ENCODE data around the gene KRTAP17-1. TPM values are rescaled to one million over a fixed set of nuclear protein-coding genes. Genes with fewer than 3 reads are reported as not detected.

The KRTAP17-1 gene
- total RNA-seq, 4 donors from 2014 or later, result not detected

DNA sequence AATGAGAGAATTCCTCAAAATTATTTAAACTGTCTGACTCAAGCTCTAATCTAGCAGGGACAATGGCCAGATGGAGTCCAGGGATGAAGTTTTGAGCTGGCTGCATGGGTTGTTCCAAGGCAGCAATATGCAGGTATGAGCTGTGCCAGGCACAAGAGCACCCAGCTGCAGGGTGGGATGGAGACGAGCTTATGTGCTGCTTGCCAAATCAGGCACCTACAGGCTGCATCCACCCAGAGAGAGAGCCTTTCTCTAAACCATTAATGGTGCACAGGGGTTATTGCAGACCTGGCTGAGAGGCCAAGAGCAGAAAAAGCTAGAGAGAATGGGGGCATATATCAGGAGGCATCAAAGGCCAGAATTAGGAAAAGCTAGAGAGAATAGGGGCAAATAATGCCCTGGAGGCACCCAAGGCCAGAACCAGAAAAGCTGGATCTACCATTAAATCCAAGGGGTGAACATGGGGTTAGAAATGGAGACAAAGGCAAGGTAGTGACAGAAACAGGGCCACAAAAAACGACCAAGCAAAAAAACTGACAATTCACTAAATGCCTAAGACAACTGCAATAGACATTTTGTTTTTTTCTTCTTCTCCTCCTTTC, 24.2 kb upstream of the KRTAP17-1 start:
- intact Hi-C loops (cut with DNase I), result no loop called here
- Histone ChIP-seq H3K4me1 (peaks cover 0 to 5% (median 0%) of the 10 kb centered on the region in 4 donors), H3K27me3 (no peaks in the 10 kb centered on the region), H3K9me3 (peaks cover 0 to 4% (median 0%) of the 10 kb centered on the region in 4 donors), H3K4me3 (no peak overlapping the region), H3K36me3 (no peaks in the 10 kb centered on the region), H3K27ac (replicated peaks in 1 of 4) (no peak overlapping the region)
- peak; percentile 55 for DNase-seq (ENCODE audit: extremely low spot score)
- TF ChIP-seq POLR2A (IDR thresholded peaks at IDR 0.05; ENCODE audit: low read depth), result no peak
- no peak for TF ChIP-seq EP300 (IDR thresholded peaks at IDR 0.05)
- TF ChIP-seq POLR2AphosphoS5 (IDR thresholded peaks at IDR 0.05), result no peak
- WGBS, result 68% methylated on average over 2 of the region's 2 CpGs

GRCh38 chr17:41338961-41339485, 23.5 kb upstream of the KRTAP17-1 start:
- intact Hi-C loops (cut with DNase I), result no loop called here
- H3K9me3 ChIP-seq, result peaks cover 0 to 4% (median 0%) of the 10 kb centered on the region in 4 donors
- DNase-seq (ENCODE audit: extremely low spot score), result peak; percentile 84
- H3K4me3 ChIP-seq, result no peak overlapping the region
- H3K27ac ChIP-seq (replicated peaks in 1 of 4), result no peak overlapping the region
- no peak for TF ChIP-seq POLR2A (IDR thresholded peaks at IDR 0.05; ENCODE audit: low read depth)
- TF ChIP-seq, protein P1, sequence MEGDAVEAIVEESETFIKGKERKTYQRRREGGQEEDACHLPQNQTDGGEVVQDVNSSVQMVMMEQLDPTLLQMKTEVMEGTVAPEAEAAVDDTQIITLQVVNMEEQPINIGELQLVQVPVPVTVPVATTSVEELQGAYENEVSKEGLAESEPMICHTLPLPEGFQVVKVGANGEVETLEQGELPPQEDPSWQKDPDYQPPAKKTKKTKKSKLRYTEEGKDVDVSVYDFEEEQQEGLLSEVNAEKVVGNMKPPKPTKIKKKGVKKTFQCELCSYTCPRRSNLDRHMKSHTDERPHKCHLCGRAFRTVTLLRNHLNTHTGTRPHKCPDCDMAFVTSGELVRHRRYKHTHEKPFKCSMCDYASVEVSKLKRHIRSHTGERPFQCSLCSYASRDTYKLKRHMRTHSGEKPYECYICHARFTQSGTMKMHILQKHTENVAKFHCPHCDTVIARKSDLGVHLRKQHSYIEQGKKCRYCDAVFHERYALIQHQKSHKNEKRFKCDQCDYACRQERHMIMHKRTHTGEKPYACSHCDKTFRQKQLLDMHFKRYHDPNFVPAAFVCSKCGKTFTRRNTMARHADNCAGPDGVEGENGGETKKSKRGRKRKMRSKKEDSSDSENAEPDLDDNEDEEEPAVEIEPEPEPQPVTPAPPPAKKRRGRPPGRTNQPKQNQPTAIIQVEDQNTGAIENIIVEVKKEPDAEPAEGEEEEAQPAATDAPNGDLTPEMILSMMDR (IDR thresholded peaks at IDR 0.05), result no peak
- TF ChIP-seq EP300 (IDR thresholded peaks at IDR 0.05), result no peak
- TF ChIP-seq POLR2AphosphoS5 (IDR thresholded peaks at IDR 0.05), result no peak
- 62% methylated on average over 5 of the region's 5 CpGs for WGBS
- no peaks in the 10 kb centered on the region for H3K36me3 ChIP-seq
- no peaks in the 10 kb centered on the region for H3K27me3 ChIP-seq
- peaks cover 0 to 5% (median 0%) of the 10 kb centered on the region in 4 donors for H3K4me1 ChIP-seq

DNA sequence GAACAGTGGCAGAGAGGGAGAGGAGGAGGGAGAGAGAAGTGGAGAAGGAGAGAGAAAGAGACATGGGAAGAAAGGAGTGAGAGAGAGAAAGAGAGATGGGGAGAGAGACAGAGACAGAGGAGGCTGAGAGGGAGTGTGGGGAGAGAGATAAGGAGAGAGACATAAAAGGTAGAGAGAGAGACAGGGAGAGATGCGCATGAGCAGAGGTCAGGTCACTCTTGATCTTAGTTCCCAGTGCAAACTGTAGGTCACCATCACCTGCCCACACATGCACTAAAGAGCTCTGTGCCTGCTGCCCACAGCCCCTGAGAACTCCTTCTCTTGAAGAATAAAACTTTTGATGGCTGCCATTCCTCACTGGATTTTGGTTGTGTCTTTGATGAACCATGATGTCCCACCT, 20.2 kb upstream of the KRTAP17-1 start:
- H3K27me3 ChIP-seq, result no peaks in the 10 kb centered on the region
- WGBS, result 90% methylated on average over 1 of the region's 1 CpG
- TF ChIP-seq POLR2A (IDR thresholded peaks at IDR 0.05; ENCODE audit: low read depth) (no peak), EP300 (IDR thresholded peaks at IDR 0.05) (no peak), POLR2AphosphoS5 (IDR thresholded peaks at IDR 0.05) (no peak)
- TF ChIP-seq, protein P1 (IDR thresholded peaks at IDR 0.05), result no peak

GRCh38 chr17:41334385-41335305, 19.1 kb upstream of the KRTAP17-1 start:
- intact Hi-C loops (cut with DNase I), result no loop called here
- Histone ChIP-seq H3K9me3 (no peaks in the 10 kb centered on the region), H3K4me1 (peaks cover 0 to 5% (median 0%) of the 10 kb centered on the region in 4 donors), H3K27me3 (no peaks in the 10 kb centered on the region), H3K36me3 (no peaks in the 10 kb centered on the region), H3K4me3 (no peak overlapping the region), H3K27ac (replicated peaks in 1 of 4) (no peak overlapping the region)
- 77% methylated on average over 4 of the region's 6 CpGs for WGBS
- peak; percentile 50 for DNase-seq (ENCODE audit: extremely low spot score)
- TF ChIP-seq, protein P1 (IDR thresholded peaks at IDR 0.05), result no peak
- TF ChIP-seq EP300 (IDR thresholded peaks at IDR 0.05) (no peak), POLR2A (IDR thresholded peaks at IDR 0.05; ENCODE audit: low read depth) (no peak), POLR2AphosphoS5 (IDR thresholded peaks at IDR 0.05) (no peak)

More for the DNA sequence above, 20.2 kb upstream of the KRTAP17-1 start:
- Histone ChIP-seq H3K4me1 (peaks cover 0 to 5% (median 0%) of the 10 kb centered on the region in 4 donors), H3K27ac (replicated peaks in 1 of 4) (no peak overlapping the region), H3K36me3 (no peaks in the 10 kb centered on the region), H3K9me3 (no peaks in the 10 kb centered on the region), H3K4me3 (no peak overlapping the region)
- peak; percentile 45 for DNase-seq (ENCODE audit: extremely low spot score)
- intact Hi-C loops (cut with DNase I), result no loop called here

GRCh38 chr17:41333836-41334235, 18.3 kb upstream of the KRTAP17-1 start:
- H3K4me3 ChIP-seq, result no peak overlapping the region
- H3K36me3 ChIP-seq, result no peaks in the 10 kb centered on the region
- DNase-seq (ENCODE audit: extremely low spot score), result peak; percentile 64
- TF ChIP-seq POLR2AphosphoS5 (IDR thresholded peaks at IDR 0.05), result no peak
- no peak for TF ChIP-seq EP300 (IDR thresholded peaks at IDR 0.05)
- TF ChIP-seq, protein P1 (IDR thresholded peaks at IDR 0.05), result no peak
- TF ChIP-seq POLR2A (IDR thresholded peaks at IDR 0.05; ENCODE audit: low read depth), result no peak
- no peaks in the 10 kb centered on the region for H3K27me3 ChIP-seq
- intact Hi-C loops (cut with DNase I), result no loop called here
- WGBS, result 85% methylated on average over 3 of the region's 3 CpGs
- no peaks in the 10 kb centered on the region for H3K4me1 ChIP-seq
- H3K27ac ChIP-seq (replicated peaks in 1 of 4), result no peak overlapping the region
- H3K9me3 ChIP-seq, result no peaks in the 10 kb centered on the region
